ENCODE data around the gene HLA-DMA.

- TF ChIP-seq CTBP1 (IDR thresholded peaks at IDR 0.05; ENCODE audit: borderline replicate concordance) (no peak), SUZ12 (IDR thresholded peaks at IDR 0.05) (no peak), HDGF (IDR thresholded peaks at IDR 0.05; ENCODE audit: borderline replicate concordance) (no peak), BHLHE40 (IDR thresholded peaks at IDR 0.05; ENCODE audit: borderline replicate concordance) (no peak), ARNT (IDR thresholded peaks at IDR 0.05) (no peak), FOXA1 (IDR thresholded peaks at IDR 0.05) (no peak), PKNOX1 (IDR thresholded peaks at IDR 0.05) (no peak), SP1 (IDR thresholded peaks at IDR 0.05) (no peak), ELF4 (IDR thresholded peaks at IDR 0.05) (no peak)
These were observed 21.1 kb upstream of the HLA-DMA start for GRCh38 chr6:32974016-32974333.
